IPS DF 4.7 (cell line): ENCODE data around the gene C19orf25.

Experiments used
- DNase-seq: peaks from one replicate; pipeline ENCODE4 v3.0.0-alpha.2; 2013; ENCODE audit warnings: low spot score; ENCODE audit errors: extremely low read depth

Gene C19orf25

DNA sequence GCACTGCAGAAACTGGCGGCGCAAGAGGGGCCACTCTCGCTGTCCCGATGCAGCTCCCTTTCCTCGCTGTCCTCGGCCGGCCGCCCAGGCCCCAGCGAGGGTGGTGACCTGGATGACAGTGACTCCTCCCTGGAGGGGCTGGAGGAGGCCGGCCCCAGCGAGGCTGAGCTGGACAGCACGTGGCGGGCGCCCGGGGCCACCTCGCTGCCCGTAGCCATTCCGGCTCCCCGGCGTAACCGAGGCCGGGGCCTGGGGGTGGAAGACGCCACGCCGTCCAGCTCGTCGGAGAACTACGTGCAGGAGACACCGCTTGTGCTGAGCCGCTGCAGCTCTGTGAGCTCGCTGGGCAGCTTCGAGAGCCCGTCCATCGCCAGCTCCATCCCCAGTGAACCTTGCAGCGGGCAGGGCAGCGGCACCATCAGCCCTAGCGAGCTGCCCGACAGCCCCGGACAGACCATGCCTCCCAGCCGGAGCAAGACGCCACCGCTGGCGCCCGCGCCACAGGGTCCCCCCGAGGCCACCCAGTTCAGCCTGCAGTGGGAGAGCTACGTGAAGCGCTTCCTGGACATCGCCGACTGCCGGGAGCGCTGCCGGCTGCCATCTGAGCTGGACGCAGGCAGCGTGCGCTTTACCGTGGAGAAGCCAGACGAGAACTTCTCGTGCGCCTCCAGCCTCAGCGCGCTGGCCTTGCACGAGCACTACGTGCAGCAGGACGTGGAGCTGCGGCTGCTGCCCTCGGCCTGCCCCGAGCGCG lies 12.4 kb downstream of the C19orf25 start:
- DNase-seq = no peak

GRCh38 chr19:1466018-1466460 lies 13.0 kb downstream of the C19orf25 start:
- DNase-seq = no peak

DNA sequence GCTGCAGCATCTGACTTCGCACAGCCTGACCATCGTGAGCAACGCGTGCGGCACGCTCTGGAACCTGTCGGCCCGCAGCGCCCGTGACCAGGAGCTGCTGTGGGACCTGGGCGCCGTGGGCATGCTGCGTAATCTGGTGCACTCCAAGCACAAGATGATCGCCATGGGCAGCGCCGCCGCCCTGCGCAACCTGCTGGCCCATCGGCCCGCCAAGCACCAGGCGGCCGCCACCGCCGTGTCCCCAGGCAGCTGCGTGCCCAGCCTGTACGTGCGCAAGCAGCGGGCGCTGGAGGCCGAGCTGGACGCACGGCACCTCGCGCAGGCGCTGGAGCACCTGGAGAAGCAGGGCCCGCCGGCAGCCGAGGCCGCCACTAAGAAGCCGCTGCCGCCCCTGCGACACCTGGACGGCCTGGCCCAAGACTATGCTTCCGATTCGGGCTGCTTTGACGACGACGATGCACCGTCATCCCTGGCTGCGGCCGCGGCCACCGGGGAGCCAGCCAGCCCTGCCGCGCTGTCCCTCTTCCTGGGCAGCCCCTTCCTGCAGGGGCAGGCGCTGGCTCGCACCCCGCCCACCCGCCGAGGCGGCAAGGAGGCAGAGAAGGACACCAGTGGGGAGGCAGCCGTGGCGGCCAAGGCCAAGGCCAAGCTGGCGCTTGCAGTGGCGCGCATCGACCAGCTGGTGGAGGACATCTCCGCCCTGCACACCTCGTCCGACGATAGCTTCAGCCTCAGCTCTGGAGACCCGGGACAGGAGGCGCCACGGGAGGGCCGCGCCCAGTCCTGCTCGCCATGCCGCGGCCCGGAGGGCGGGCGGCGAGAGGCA lies 13.6 kb downstream of the C19orf25 start:
- no peak for DNase-seq

DNA sequence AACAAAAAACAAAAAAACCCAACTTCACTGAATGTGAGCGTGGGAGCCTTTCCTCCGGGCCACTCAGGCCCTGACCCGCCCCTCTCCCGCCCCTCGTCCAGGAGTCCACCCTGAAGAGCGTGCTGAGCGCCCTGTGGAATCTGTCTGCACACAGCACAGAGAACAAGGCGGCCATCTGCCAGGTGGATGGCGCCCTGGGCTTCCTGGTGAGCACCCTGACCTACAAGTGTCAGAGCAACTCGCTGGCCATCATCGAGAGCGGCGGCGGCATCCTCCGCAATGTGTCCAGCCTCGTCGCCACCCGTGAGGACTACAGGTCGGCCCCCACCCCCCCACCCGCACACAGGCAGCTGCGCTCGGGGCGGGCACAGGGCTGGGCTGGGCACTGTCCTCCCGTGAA lies 17.2 kb downstream of the C19orf25 start:
- DNase-seq = no peak

GRCh38 chr19:1460033-1460995 lies 18.7 kb downstream of the C19orf25 start:
- DNase-seq = no peak

DNA sequence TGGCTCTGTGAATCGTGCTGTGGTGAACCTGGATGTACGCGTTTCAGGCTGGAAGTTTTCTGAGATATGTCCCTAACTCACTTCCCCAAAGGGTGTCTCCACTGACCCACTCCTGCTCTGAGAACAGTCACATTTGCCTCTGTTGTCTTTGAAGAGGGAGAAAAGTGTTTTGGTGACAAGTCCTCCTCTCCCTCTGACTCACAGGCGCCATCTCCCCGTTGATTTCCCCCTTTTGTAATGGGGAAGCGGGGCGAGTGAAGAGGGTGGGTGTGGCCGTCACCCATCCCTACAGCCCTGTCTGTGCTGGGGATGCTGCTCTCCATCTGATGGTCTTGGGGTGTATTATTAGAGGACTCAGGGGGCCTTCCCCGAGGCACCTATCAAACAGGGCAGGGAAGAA lies 19.5 kb downstream of the C19orf25 start:
- no peak for DNase-seq

GRCh38 chr19:1457892-1458291 lies 21.1 kb downstream of the C19orf25 start:
- DNase-seq = no peak

DNA sequence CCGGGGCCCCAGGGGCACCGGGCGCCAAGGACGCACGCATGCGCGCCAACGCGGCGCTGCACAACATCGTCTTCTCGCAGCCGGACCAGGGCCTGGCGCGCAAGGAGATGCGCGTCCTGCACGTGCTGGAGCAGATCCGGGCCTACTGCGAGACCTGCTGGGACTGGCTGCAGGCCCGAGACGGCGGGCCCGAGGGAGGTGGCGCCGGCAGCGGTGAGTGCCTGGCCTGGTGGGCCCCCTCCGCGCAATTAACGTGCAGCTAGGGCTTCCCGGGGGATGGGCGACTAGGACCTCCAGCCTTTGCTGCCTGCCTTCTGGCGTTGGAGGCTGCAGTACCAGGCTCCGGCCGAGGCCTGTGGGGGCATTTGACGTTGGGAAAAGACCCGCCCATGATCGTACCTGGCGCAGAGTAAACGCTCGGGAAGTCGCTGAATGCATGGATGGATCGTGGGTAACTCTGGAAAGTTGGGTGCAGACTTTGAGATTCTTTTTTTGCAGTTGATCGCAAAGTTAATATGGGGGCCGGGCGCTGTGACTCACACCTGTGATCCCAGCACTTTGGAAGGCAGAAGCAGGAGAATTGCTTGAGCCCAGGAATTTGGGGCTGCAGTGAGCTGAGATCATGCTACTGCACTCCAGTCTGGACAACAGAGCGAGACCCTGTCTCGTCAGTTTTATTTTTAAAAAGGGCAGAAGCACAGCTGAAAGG lies 21.8 kb downstream of the C19orf25 start:
- no peak for DNase-seq

GRCh38 chr19:1456121-1456900 lies 22.7 kb downstream of the C19orf25 start:
- no peak for DNase-seq

- DNase-seq = no peak
Measured at GRCh38 chr19:1455336-1456120, 23.5 kb downstream of the C19orf25 start.

- no peak for DNase-seq
Measured at GRCh38 chr19:1455002-1455335, 24.0 kb downstream of the C19orf25 start.

GRCh38 chr19:1453525-1454364 lies 25.3 kb downstream of the C19orf25 start:
- DNase-seq = no peak

- no peak for DNase-seq
Measured at GRCh38 chr19:1452802-1453524, 26.1 kb downstream of the C19orf25 start.

DNA sequence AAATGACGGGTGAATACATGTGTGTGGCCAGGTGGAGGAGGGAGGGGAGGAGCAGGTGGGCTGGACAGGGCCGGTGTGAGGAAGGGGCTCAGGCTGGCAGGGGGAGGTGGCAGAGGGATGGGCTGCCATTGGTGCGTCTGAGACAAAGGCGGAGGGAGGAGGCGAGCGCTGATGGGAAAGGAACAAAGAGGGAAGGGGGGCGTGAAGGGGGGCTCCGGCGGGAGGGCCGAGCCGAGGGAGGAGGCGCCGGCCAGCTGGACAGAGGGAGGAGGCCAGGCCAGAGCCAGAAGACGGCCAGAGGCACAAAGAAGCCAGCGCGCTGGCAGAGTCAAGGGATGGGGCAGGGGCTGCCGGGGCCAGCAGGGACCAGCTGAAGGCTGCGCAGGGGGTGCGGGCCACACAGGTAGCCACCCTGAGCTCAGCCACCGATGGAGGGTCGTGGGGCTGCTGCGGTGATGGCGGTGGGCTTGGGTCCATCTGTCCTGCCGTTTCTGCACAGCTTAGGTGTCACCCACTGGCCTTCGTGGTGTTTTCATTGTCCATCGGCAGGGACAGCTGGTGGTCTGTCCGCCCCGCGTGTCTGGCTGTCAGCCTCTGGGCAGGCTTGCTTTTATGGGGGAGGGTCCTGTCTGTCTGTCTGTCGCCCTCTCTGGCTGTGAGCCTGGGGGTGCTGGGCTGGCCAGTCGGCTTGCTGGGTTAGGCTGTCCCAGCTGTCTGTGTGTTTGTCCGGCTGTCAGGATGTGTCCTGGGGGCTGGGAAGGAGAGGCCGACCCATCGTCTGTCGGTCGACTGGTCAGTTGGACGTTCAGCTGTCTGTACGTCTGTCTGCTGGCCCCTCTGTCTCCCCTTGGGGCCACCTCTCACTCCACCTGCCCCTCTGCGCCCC lies 26.9 kb downstream of the C19orf25 start:
- no peak for DNase-seq

- no peak for DNase-seq
Measured at GRCh38 chr19:1450735-1451731, 28.0 kb downstream of the C19orf25 start.
